Thymus (tissue), 11 donors: ENCODE results near the gene MSANTD1. TPM values are rescaled to one million over a fixed set of nuclear protein-coding genes. Genes with fewer than 3 reads are reported as not detected.
A peak's percentile ranks its signal among the peaks of the same experiment; 100 is the strongest.

Source experiments
- DNase-seq, 9 donors: peaks; one replicate each; pipeline ENCODE4 v3.0.0-alpha.2; 2013; ENCODE audit warnings: low spot score in 9 of 9, low read depth in 6 of 9, missing footprints in 1 of 9
- H3K27ac ChIP-seq, 2 donors: one replicate each; pipeline ENCODE4 v1.5.1; 2013; ENCODE audit warnings: control low read depth in 1 of 2, low read depth in 1 of 2, low read length in 1 of 2, mild to moderate bottlenecking in 1 of 2, moderate library complexity in 1 of 2
- H3K27me3 ChIP-seq, 2 donors: one replicate each; pipeline ENCODE4 v1.5.1; 2013; ENCODE audit warnings: low read length in 1 of 2; ENCODE audit not compliant: control insufficient read depth in 2 of 2, insufficient read depth in 1 of 2
- H3K36me3 ChIP-seq, 2 donors: one replicate each; pipeline ENCODE4 v1.5.1; 2013; ENCODE audit warnings: low read length in 1 of 2, mild to moderate bottlenecking in 1 of 2, moderate library complexity in 1 of 2; ENCODE audit not compliant: control insufficient read depth in 2 of 2, insufficient read depth in 2 of 2
- H3K4me1 ChIP-seq, 2 donors: one replicate each; pipeline ENCODE4 v1.5.1; 2013; ENCODE audit warnings: low read length in 2 of 2; ENCODE audit not compliant: control insufficient read depth in 2 of 2, insufficient read depth in 2 of 2
- H3K4me3 ChIP-seq, 2 donors: one replicate each; pipeline ENCODE4 v1.5.1; 2013; ENCODE audit warnings: low read length in 2 of 2, control low read depth in 1 of 2, mild to moderate bottlenecking in 1 of 2
- H3K9me3 ChIP-seq, 2 donors: one replicate each; pipeline ENCODE4 v1.5.1; 2013; ENCODE audit warnings: low read length in 1 of 2, mild to moderate bottlenecking in 1 of 2; ENCODE audit not compliant: control insufficient read depth in 2 of 2, insufficient read depth in 1 of 2
- WGBS: extraction: QIAGEN DNeasy Blood & Tissue Kit; methylation state at CpG from one replicate; pipeline ENCODE4 v1.1.7; 2013; 5-methylcytosine and 5-hydroxymethylcytosine counted together
- polyA plus RNA-seq: library from polyadenylated mRNA; stranded (reverse); fragments of 200-250 nt; gene quantifications from one replicate; pipeline ENCODE4 v1.2.3, GENCODE V29; 2013
- total RNA-seq: library from RNA; stranded (reverse); fragments of 120-200 nt; gene quantifications from one replicate; pipeline ENCODE4 v1.2.4, GENCODE V29; 2013
- donor health status: healthy.

The MSANTD1 gene
- total and polyA plus RNA-seq, 2 donors: 0.33 to 1.0 TPM

DNA sequence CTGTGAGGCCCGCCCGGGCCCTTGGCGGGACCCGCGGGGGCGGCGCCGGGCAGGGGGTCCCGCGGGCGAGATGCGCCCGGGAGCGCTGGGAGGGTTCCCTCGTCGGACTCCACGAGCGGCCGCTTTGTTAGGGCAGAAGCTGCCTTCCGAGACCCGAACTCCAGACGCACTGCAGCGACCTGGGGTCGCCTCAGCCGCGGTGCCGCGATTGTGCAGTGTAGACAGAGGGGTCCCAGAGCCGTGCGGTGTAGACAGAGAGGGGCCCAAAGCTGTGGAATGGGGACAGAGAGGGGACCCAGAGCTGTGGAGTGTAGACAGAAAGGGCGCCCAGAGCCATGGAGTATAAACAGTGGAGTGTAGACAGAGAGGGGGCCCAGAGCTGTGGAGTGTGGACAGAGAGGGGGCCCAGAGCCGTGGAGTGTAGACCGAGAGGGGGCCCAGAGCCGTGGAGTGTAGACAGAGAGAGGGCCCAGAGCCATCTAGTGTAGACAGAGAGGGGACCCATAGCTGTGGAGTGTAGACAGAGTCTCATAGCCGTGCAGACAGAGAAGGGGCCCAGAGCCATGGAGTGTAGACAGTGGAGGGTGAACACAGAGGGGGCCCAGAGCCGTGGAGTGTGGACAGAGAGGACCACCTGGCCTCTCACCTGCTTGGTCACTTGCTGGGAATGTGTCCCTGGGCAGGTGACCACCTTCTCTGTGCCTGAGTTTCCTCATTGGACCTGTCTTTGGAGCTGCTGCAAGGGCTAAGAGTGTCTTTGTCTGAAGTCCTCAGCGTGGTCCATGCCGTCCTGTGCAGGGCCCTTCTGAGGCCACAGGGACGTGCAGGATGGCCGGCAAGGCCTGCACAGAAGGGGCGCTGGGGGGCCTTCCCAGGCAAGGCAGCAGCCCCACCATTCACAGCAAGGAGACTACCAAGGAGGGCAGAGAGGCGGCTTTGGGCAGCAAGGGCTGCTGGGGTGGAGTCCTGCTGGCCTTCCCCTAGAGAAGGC, 44.7 kb downstream of the MSANTD1 start:
- H3K9me3 ChIP-seq: peaks cover 4 to 14% of the 10 kb centered on the region in 2 donors
- peaks cover 4 to 18% of the 10 kb centered on the region in 2 donors for H3K4me1 ChIP-seq
- 30% methylated on average over 42 of the region's 42 CpGs for WGBS
- no peak for DNase-seq
- peak overlapping the region; percentile 36 to 65 for H3K4me3 ChIP-seq
- no peak overlapping the region for H3K27ac ChIP-seq
- no peaks in the 10 kb centered on the region for H3K36me3 ChIP-seq
- H3K27me3 ChIP-seq: peaks cover 66 to 86% of the 10 kb centered on the region in 2 donors

- peaks cover 72 to 92% of the 10 kb centered on the region in 2 donors for H3K27me3 ChIP-seq
Measured at GRCh38 chr4:3294401-3295241, 45.7 kb downstream of the MSANTD1 start.

DNA sequence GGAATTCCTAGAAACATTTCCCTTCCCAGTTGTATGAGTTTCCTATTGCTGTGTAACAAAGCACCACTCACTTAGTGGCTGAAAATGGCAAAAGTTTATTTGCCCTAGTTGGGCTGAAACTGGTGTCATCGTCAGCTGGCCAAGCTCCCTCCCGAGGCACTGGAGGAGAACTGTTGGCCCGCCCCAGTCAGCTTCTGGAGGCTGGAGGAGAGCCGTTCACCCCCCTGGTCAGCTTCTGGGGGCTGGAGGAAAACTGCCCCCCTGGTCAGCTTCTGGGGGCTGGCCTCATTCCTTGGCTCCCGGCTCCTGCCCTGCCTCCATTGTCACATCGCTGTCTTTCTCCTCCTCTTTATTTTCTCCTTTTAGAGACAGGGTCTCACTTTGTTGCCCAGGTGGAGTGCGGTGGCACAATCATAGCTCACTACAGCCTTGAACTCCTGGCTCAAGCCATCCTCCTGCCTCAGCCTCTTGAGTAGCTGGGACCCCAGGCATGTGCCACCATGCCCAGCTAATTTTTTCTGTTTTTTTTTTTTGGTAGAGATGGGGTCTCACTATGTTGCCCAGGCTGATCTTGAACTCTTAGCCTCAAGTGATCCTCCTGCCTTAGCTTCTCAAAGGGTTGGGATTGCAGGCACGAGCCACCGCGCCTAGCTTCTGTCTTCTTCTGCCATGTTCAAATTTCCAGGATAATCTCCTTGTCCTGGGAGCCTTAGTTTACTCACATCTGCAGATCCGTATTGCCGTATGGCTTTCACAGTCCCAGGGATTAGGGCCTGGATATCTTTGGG, 47.1 kb downstream of the MSANTD1 start:
- 93% methylated on average over 12 of the region's 12 CpGs for WGBS
- no peak for DNase-seq
- no peaks in the 10 kb centered on the region for H3K36me3 ChIP-seq
- peaks cover 4 to 6% of the 10 kb centered on the region in 2 donors for H3K9me3 ChIP-seq
- H3K4me3 ChIP-seq: no peak overlapping the region
- H3K27ac ChIP-seq: no peak overlapping the region
- peaks cover 4 to 38% of the 10 kb centered on the region in 2 donors for H3K4me1 ChIP-seq
- H3K27me3 ChIP-seq: peaks cover 71 to 92% of the 10 kb centered on the region in 2 donors

More at GRCh38 chr4:3294401-3295241, 45.7 kb downstream of the MSANTD1 start:
- DNase-seq: no peak
- no peaks in the 10 kb centered on the region for H3K36me3 ChIP-seq
- H3K4me1 ChIP-seq: peaks cover 4 to 25% of the 10 kb centered on the region in 2 donors
- peaks cover 4 to 14% of the 10 kb centered on the region in 2 donors for H3K9me3 ChIP-seq
- H3K4me3 ChIP-seq: no peak overlapping the region
- H3K27ac ChIP-seq: no peak overlapping the region
- 97% methylated on average over 19 of the region's 19 CpGs for WGBS

GRCh38 chr4:3296651-3297050, 47.7 kb downstream of the MSANTD1 start:
- Histone ChIP-seq H3K36me3 (no peaks in the 10 kb centered on the region), H3K4me1 (peaks cover 4 to 42% of the 10 kb centered on the region in 2 donors), H3K27ac (no peak overlapping the region), H3K27me3 (peaks cover 68 to 91% of the 10 kb centered on the region in 2 donors), H3K9me3 (peaks cover 3 to 4% of the 10 kb centered on the region in 2 donors), H3K4me3 (no peak overlapping the region)
- 97% methylated on average over 8 of the region's 8 CpGs for WGBS
- no peak for DNase-seq

- H3K4me3 ChIP-seq: no peak overlapping the region
- H3K36me3 ChIP-seq: no peaks in the 10 kb centered on the region
- no peak overlapping the region for H3K27ac ChIP-seq
- DNase-seq: no peak
- H3K9me3 ChIP-seq: peaks cover 3 to 4% of the 10 kb centered on the region in 2 donors
- peaks cover 62 to 85% of the 10 kb centered on the region in 2 donors for H3K27me3 ChIP-seq
- peaks cover 5 to 44% of the 10 kb centered on the region in 2 donors for H3K4me1 ChIP-seq
- 97% methylated on average over 13 of the region's 13 CpGs for WGBS
Measured at GRCh38 chr4:3297066-3297859, 48.3 kb downstream of the MSANTD1 start.

- peaks cover 53 to 82% of the 10 kb centered on the region in 2 donors for H3K27me3 ChIP-seq
- H3K27ac ChIP-seq: no peak overlapping the region
- no peak overlapping the region for H3K4me3 ChIP-seq
- no peak for DNase-seq
- WGBS: 79% methylated on average over 9 of the region's 9 CpGs
- H3K9me3 ChIP-seq: peaks cover 4 to 6% of the 10 kb centered on the region in 2 donors
- peaks cover 14 to 56% of the 10 kb centered on the region in 2 donors for H3K4me1 ChIP-seq
- no peaks in the 10 kb centered on the region for H3K36me3 ChIP-seq
Measured at GRCh38 chr4:3299122-3299975, 50.4 kb downstream of the MSANTD1 start.

- Histone ChIP-seq H3K9me3 (peaks cover 4 to 6% of the 10 kb centered on the region in 2 donors), H3K4me1 (peaks cover 17 to 60% of the 10 kb centered on the region in 2 donors), H3K36me3 (no peaks in the 10 kb centered on the region), H3K27ac (no peak overlapping the region), H3K4me3 (no peak overlapping the region), H3K27me3 (peaks cover 55 to 82% of the 10 kb centered on the region in 2 donors)
- DNase-seq: no peak
- WGBS: 96% methylated on average over 19 of the region's 19 CpGs
Measured at GRCh38 chr4:3299976-3300671, 51.2 kb downstream of the MSANTD1 start.
